HCT116 (cell line): Measurements from ENCODE around the gene TWF2.

Experiments used
- CBX3 ChIP-seq: IDR thresholded peaks from 2 replicates; pipeline ENCODE4 v1.6.1; 2012; ENCODE audit warnings: low read depth
- CEBPB ChIP-seq: IDR thresholded peaks from 2 replicates; pipeline ENCODE4 v1.6.1; 2012; ENCODE audit warnings: low read depth
- EZH2phosphoT487 ChIP-seq: fragments of 200-600 bp; IDR thresholded peaks from 2 replicates; pipeline ENCODE4 v1.6.1; 2018; ENCODE audit warnings: antibody characterized with exemption, borderline replicate concordance
- POLR2AphosphoS5 ChIP-seq: IDR thresholded peaks from 2 replicates; pipeline ENCODE4 v1.6.1; 2011; ENCODE audit warnings: mild to moderate bottlenecking, low read depth, low read length, moderate library complexity
- RAD21 ChIP-seq: IDR thresholded peaks from 2 replicates; pipeline ENCODE4 v1.6.1; 2012; ENCODE audit warnings: low read depth, mild to moderate bottlenecking
- YY1 ChIP-seq: IDR thresholded peaks from 2 replicates; pipeline ENCODE4 v1.6.1; 2011; ENCODE audit warnings: low read length, low read depth, moderate library complexity, mild to moderate bottlenecking; ENCODE audit not compliant: insufficient replicate concordance; ENCODE audit errors: extremely low read depth
- ZNF274 ChIP-seq: fragments of 200-500 bp; sonication (Bioruptor generic); IDR thresholded peaks from 2 replicates; pipeline ENCODE4 v1.6.1; 2014; ENCODE audit warnings: mild to moderate bottlenecking, low read depth, low read length, inconsistent platforms
- TF ChIP-seq, protein P1 (sequence below), 3 experiments: fragments of 200-600 bp in 1 of 3; sonication (generic) in 1 of 3; IDR thresholded peaks in 2 of 3; conservative IDR thresholded peaks in 1 of 3; 2 replicates each; pipeline ENCODE4 v1.5.1; 2012 to 2017; ENCODE audit warnings: low read depth in 2 of 3, low read length in 2 of 3, antibody characterized with exemption in 1 of 3, borderline replicate concordance in 1 of 3, control low read depth in 1 of 3, mild to moderate bottlenecking in 1 of 3, mixed read lengths in 1 of 3, mixed run types in 1 of 3, moderate library complexity in 1 of 3; ENCODE audit not compliant: insufficient read depth in 1 of 3

DNA sequence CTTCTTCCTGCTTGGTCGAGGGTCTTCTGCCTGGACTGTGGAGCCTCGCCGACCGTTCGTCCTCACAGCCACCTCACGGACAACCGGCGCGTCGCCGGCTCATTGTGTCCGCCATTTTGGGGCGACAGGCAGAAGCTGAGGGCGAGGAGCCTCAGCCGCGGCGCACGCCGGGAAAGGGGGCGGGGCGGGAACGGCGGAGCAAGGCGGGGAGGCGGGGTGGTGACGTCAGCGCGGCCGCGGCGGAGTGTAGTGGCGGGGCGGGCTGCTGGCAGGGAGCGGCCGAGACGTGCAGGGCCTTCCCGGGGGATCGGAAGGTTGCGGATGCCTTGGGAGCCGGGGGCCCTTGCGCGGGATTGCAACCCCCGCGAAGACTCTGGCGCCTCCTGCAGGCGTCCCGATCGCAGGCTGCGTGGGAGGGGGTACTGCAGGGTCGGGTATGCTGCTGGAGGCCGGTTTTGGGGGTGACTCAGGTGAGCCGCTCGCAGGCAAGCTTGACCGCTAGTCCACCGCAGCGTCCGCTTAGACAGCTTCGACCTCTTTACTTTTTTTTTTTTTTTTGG lies 39.6 kb upstream of the TWF2 start, which contains the start of gene WDR82:
- TF ChIP-seq YY1 (peak; percentile 96), POLR2AphosphoS5 (peak; percentile 95), ZNF274 (no peak), EZH2phosphoT487 (no peak), CEBPB (no peak), RAD21 (peak; percentile 31; the same call in 1 of the 2 replicates), CBX3 (peak; percentile 58; the same call in 1 of the 2 replicates)
- TF ChIP-seq, protein P1, sequence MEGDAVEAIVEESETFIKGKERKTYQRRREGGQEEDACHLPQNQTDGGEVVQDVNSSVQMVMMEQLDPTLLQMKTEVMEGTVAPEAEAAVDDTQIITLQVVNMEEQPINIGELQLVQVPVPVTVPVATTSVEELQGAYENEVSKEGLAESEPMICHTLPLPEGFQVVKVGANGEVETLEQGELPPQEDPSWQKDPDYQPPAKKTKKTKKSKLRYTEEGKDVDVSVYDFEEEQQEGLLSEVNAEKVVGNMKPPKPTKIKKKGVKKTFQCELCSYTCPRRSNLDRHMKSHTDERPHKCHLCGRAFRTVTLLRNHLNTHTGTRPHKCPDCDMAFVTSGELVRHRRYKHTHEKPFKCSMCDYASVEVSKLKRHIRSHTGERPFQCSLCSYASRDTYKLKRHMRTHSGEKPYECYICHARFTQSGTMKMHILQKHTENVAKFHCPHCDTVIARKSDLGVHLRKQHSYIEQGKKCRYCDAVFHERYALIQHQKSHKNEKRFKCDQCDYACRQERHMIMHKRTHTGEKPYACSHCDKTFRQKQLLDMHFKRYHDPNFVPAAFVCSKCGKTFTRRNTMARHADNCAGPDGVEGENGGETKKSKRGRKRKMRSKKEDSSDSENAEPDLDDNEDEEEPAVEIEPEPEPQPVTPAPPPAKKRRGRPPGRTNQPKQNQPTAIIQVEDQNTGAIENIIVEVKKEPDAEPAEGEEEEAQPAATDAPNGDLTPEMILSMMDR (IDR thresholded peaks at IDR 0.05 in 2 of 3, conservative IDR thresholded peaks at IDR 0.05 in 1 of 3; ENCODE audit: borderline replicate concordance in 1 of 3, insufficient read depth in 1 of 3, low read depth in 2 of 3, low read length in 2 of 3): peak in 2 of 3 experiments; percentile 49 to 54; a peak in 4 of 6 replicates
